Measurements from ENCODE around the gene UBD. TPM values are rescaled to one million over a fixed set of nuclear protein-coding genes. Genes with fewer than 3 reads are reported as not detected.

UBD gene
- total RNA-seq (1 to 10 TPM in 1 of 5 experiments, not detected in 4; 1.9 TPM), polyA plus RNA-seq (not detected), total RNA-seq (not detected)

GRCh38 chr6:29559524-29560287 is at the start of gene UBD:
Gene UBD, minus strand, starts transcription at chr6:29559732. Its CDS starts 31 bp downstream, at chr6:29559701.
- no peak within 1 kb of the TSS for H3K27ac Mint-ChIP-seq
- no peaks in the 10 kb centered on the region for H3K36me3 ChIP-seq (ENCODE audit: control insufficient read depth in 2 of 3, insufficient read depth in 3 of 3, low read length in 3 of 3)
- H3K4me1 ChIP-seq (ENCODE audit: control insufficient read depth in 2 of 2, insufficient read depth in 2 of 2, low read length in 2 of 2), result no peaks in the 10 kb centered on the region
- H3K9me3 Mint-ChIP-seq, result peaks cover 0 to 4% (median 0%) of the 10 kb centered on the region in 11 donors
- ATAC-seq, result no peak
- no peak within 1 kb of the TSS for H3K4me3 ChIP-seq (ENCODE audit: low read length)
- peaks cover 5 to 9% (median 6%) of the 10 kb centered on the region in 7 donors for H3K4me1 Mint-ChIP-seq
- POLR2A ChIA-PET, result no interaction called here
- H3K9me3 ChIP-seq (ENCODE audit: control insufficient read depth in 2 of 3, low read length in 3 of 3), result no peaks in the 10 kb centered on the region
- DNase-seq, result no peak
- peaks cover 54 to 73% (median 63%) of the 10 kb centered on the region in 5 donors for H3K27me3 Mint-ChIP-seq
- H3K36me3 Mint-ChIP-seq, result peaks cover 0 to 5% (median under 1%) of the 10 kb centered on the region in 5 donors
- intact Hi-C loops (cut with micrococcal nuclease), result no loop called here
- CTCF ChIA-PET, result no interaction called here
- H3K27ac ChIP-seq (ENCODE audit: low read depth, low read length), result no peak within 1 kb of the TSS
- H3K4me3 Mint-ChIP-seq, result no peak within 1 kb of the TSS
- H3K27me3 ChIP-seq (ENCODE audit: control insufficient read depth in 2 of 2, insufficient read depth in 2 of 2, low read length in 2 of 2), result peaks cover 0 to under 1% of the 10 kb centered on the region in 2 donors

- Mint-ChIP-seq H3K4me3 (no peak overlapping the region), H3K36me3 (peaks cover 12 to 58% (median 43%) of the 10 kb centered on the region in 5 donors), H3K27ac (peak overlapping the region in 1 of 9 donors; percentile 78), H3K9me3 (no peaks in the 10 kb centered on the region), H3K4me1 (peaks cover 0 to 7% (median 0%) of the 10 kb centered on the region in 7 donors), H3K27me3 (no peaks in the 10 kb centered on the region)
- ChIA-PET POLR2A (no interaction called here), CTCF (no interaction called here)
- Histone ChIP-seq H3K4me1 (ENCODE audit: control insufficient read depth in 2 of 2, insufficient read depth in 2 of 2, low read length in 2 of 2) (no peaks in the 10 kb centered on the region), H3K27me3 (ENCODE audit: control insufficient read depth in 2 of 2, insufficient read depth in 2 of 2, low read length in 2 of 2) (no peaks in the 10 kb centered on the region), H3K36me3 (ENCODE audit: control insufficient read depth in 2 of 3, insufficient read depth in 3 of 3, low read length in 3 of 3) (peaks cover 0 to 88% (median 8%) of the 10 kb centered on the region in 3 experiments), H3K4me3 (ENCODE audit: low read length) (no peak overlapping the region), H3K27ac (ENCODE audit: low read depth, low read length) (no peak overlapping the region), H3K9me3 (ENCODE audit: control insufficient read depth in 2 of 3, low read length in 3 of 3) (no peaks in the 10 kb centered on the region)
- intact Hi-C loops (cut with micrococcal nuclease), result no loop called here
- no peak for DNase-seq
- ATAC-seq, result no peak
Measured at GRCh38 chr6:29608131-29608530, 48.6 kb upstream of the UBD start.

DNA sequence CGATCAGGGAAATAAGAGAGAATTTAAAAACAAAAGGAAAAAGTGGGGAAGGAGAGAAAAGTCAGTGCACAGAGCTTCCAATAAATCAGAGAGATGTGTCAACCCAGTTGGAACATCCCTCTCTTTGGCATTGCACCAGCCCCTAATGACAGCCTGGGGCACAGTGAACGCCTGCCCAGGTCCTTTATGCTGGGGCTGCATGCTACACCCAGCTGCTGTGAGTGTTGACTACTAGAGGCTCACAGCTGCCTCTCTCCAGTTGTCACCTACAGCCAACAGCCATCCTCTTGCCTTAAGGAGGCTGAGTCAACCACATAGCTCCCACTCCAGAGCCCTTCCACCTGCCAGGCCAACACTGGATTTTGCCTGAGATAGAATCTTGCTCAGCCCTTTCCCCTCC is 44.4 kb upstream of the UBD start:
- DNase-seq (no peak), ATAC-seq (no peak)
- Histone ChIP-seq H3K9me3 (ENCODE audit: control insufficient read depth in 2 of 3, low read length in 3 of 3) (no peaks in the 10 kb centered on the region), H3K27ac (ENCODE audit: low read depth, low read length) (no peak overlapping the region), H3K4me3 (ENCODE audit: low read length) (no peak overlapping the region), H3K4me1 (ENCODE audit: control insufficient read depth in 2 of 2, insufficient read depth in 2 of 2, low read length in 2 of 2) (no peaks in the 10 kb centered on the region), H3K27me3 (ENCODE audit: control insufficient read depth in 2 of 2, insufficient read depth in 2 of 2, low read length in 2 of 2) (no peaks in the 10 kb centered on the region), H3K36me3 (ENCODE audit: control insufficient read depth in 2 of 3, insufficient read depth in 3 of 3, low read length in 3 of 3) (peaks cover 0 to 61% (median 6%) of the 10 kb centered on the region in 3 experiments)
- peaks cover 0 to 11% (median 0%) of the 10 kb centered on the region in 7 donors for H3K4me1 Mint-ChIP-seq
- POLR2A ChIA-PET, result no interaction called here
- CTCF ChIA-PET, result no interaction called here
- H3K27me3 Mint-ChIP-seq, result no peaks in the 10 kb centered on the region
- peaks cover 9 to 42% (median 25%) of the 10 kb centered on the region in 5 donors for H3K36me3 Mint-ChIP-seq
- H3K4me3 Mint-ChIP-seq, result no peak overlapping the region
- intact Hi-C loops (cut with micrococcal nuclease), result no loop called here
- no peak overlapping the region for H3K27ac Mint-ChIP-seq
- no peaks in the 10 kb centered on the region for H3K9me3 Mint-ChIP-seq

DNA sequence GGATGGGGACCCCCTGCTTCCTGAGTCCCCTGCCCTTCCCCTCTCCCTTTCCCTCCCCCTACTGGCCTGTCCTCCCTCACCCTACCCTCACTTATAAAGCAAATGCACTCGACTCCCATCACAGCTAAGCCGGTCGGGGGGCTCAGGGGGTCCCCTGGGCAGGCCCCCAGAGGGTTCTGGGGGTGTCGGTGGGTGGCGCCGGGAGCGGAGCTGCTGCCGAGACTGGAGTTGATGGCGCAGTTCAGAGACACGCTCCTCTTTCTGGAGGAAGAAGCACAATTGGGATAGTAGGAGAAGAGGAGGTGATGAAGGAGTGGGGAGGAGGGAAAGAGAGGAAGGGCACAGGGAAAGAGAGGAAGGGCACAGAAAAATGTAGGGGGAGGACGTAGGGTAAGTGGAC is 43.9 kb upstream of the UBD start:
- H3K27me3 Mint-ChIP-seq, result no peaks in the 10 kb centered on the region

DNA sequence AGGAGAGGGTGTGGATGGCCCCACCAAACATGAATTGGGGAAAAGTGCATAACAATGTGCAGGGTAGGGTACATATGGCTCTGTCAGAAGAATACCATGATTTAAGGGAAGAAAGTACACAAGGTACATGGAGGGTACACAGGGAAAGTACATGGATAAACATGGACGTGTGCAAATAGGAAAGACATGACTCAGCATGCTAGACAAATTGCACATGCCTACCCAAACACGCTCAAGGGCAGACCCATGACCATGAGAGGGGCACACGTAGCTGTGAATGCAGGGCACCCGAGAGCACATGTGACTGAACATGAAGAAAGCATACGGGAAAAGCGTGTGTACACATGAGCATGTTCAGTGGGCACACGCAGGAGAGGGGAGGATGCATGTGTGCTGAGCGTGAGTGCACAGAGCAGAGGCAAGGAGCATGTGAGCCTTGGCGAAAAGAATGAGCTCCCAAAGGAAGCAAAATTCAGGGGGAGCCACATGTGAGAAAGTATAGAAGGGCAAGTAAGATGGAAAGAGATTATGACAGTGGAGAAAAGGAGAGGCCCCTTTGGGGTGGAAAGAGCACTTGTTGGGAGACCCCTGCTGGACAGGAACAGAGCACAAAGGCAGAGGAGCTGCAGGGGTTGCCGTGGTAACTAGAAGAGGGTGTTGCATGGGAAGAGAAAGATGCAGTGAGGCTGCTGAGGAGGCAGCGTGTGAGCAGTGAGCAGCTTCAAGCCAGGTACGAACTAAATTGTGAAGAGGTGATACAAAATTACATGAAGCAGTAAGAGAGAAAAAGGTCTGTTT is 43.2 kb upstream of the UBD start:
- no peaks in the 10 kb centered on the region for H3K9me3 Mint-ChIP-seq
- peaks cover 3 to 35% (median 17%) of the 10 kb centered on the region in 5 donors for H3K36me3 Mint-ChIP-seq
- no peak overlapping the region for H3K4me3 ChIP-seq (ENCODE audit: low read length)
- no peaks in the 10 kb centered on the region for H3K27me3 Mint-ChIP-seq
- peaks cover 0 to 49% (median 0%) of the 10 kb centered on the region in 3 experiments for H3K36me3 ChIP-seq (ENCODE audit: control insufficient read depth in 2 of 3, insufficient read depth in 3 of 3, low read length in 3 of 3)
- DNase-seq, result peak in 1 of 9 donors; percentile 7
- H3K4me1 ChIP-seq (ENCODE audit: control insufficient read depth in 2 of 2, insufficient read depth in 2 of 2, low read length in 2 of 2), result no peaks in the 10 kb centered on the region
- POLR2A ChIA-PET, result no interaction called here
- ATAC-seq, result no peak
- H3K27ac Mint-ChIP-seq, result peak overlapping the region in 2 of 9 donors; percentile 9 to 60
- peaks cover 0 to 9% (median 0%) of the 10 kb centered on the region in 7 donors for H3K4me1 Mint-ChIP-seq
- H3K27ac ChIP-seq (ENCODE audit: low read depth, low read length), result no peak overlapping the region
- no peaks in the 10 kb centered on the region for H3K9me3 ChIP-seq (ENCODE audit: control insufficient read depth in 2 of 3, low read length in 3 of 3)
- CTCF ChIA-PET, result interaction anchor here (1.0 kb wide), 1 partner anchor 51 kb away, joined by 3 read pairs; no protein-coding TSS in a partner anchor
- H3K4me3 Mint-ChIP-seq, result no peak overlapping the region
- no peaks in the 10 kb centered on the region for H3K27me3 ChIP-seq (ENCODE audit: control insufficient read depth in 2 of 2, insufficient read depth in 2 of 2, low read length in 2 of 2)
- intact Hi-C loops (cut with micrococcal nuclease), result no loop called here

More for the DNA sequence above, 43.9 kb upstream of the UBD start:
- H3K36me3 ChIP-seq (ENCODE audit: control insufficient read depth in 2 of 3, insufficient read depth in 3 of 3, low read length in 3 of 3), result peaks cover 0 to 56% (median 1%) of the 10 kb centered on the region in 3 experiments
- ChIA-PET POLR2A (no interaction called here), CTCF (interaction anchor here (1.0 kb wide), 1 partner anchor 50 kb away, joined by 3 read pairs; no protein-coding TSS in a partner anchor)
- intact Hi-C loops (cut with micrococcal nuclease), result no loop called here
- DNase-seq (no peak), ATAC-seq (no peak)
- H3K27ac ChIP-seq (ENCODE audit: low read depth, low read length), result no peak overlapping the region
- no peaks in the 10 kb centered on the region for H3K4me1 ChIP-seq (ENCODE audit: control insufficient read depth in 2 of 2, insufficient read depth in 2 of 2, low read length in 2 of 2)
- H3K9me3 Mint-ChIP-seq, result no peaks in the 10 kb centered on the region
- H3K4me3 ChIP-seq (ENCODE audit: low read length), result no peak overlapping the region
- peaks cover 8 to 42% (median 24%) of the 10 kb centered on the region in 5 donors for H3K36me3 Mint-ChIP-seq
- H3K4me1 Mint-ChIP-seq, result peaks cover 0 to 11% (median 0%) of the 10 kb centered on the region in 7 donors
- H3K27me3 ChIP-seq (ENCODE audit: control insufficient read depth in 2 of 2, insufficient read depth in 2 of 2, low read length in 2 of 2), result no peaks in the 10 kb centered on the region
- no peaks in the 10 kb centered on the region for H3K9me3 ChIP-seq (ENCODE audit: control insufficient read depth in 2 of 3, low read length in 3 of 3)
- H3K4me3 Mint-ChIP-seq, result no peak overlapping the region
- no peak overlapping the region for H3K27ac Mint-ChIP-seq

DNA sequence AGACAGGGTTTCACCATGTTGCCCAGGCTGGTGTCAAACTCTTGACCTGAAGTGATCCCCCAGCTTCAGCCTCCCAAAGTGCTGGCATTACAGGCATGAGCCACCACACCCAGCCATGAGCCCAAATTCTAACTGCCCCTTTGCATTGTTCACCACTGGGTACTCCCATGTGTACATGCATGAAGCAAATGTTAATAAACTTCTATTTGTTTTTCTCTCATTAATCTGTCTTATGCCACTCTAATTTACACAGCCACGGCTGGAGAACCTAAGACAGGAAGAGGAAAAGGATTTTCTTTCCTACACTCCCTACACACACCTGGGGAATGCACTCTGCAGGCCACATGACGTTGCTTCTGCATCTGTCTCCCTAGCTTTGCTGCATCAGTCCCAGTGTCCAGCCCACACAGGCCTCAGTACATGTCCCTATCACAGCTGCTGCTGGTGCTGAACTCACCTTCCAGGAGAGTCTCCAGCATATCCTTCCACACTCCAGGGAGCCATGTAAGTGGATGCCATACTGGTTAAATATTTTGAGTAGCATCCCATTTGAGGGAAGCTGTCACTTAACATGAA is 38.7 kb upstream of the UBD start:
- no peak for ATAC-seq
- DNase-seq, result no peak
- ChIA-PET POLR2A (no interaction called here), CTCF (no interaction called here)
- peaks cover 0 to 4% (median 0%) of the 10 kb centered on the region in 7 donors for H3K4me1 Mint-ChIP-seq
- intact Hi-C loops (cut with micrococcal nuclease), result no loop called here
- H3K27me3 Mint-ChIP-seq, result peaks cover 0 to 6% (median 3%) of the 10 kb centered on the region in 5 donors
- no peaks in the 10 kb centered on the region for H3K9me3 ChIP-seq (ENCODE audit: control insufficient read depth in 2 of 3, low read length in 3 of 3)
- no peak overlapping the region for H3K27ac ChIP-seq (ENCODE audit: low read depth, low read length)
- H3K27ac Mint-ChIP-seq, result peak overlapping the region in 1 of 9 donors; percentile 30
- H3K4me1 ChIP-seq (ENCODE audit: control insufficient read depth in 2 of 2, insufficient read depth in 2 of 2, low read length in 2 of 2), result no peaks in the 10 kb centered on the region
- peaks cover 0 to 5% (median 0%) of the 10 kb centered on the region in 3 experiments for H3K36me3 ChIP-seq (ENCODE audit: control insufficient read depth in 2 of 3, insufficient read depth in 3 of 3, low read length in 3 of 3)
- H3K9me3 Mint-ChIP-seq, result no peaks in the 10 kb centered on the region
- no peaks in the 10 kb centered on the region for H3K27me3 ChIP-seq (ENCODE audit: control insufficient read depth in 2 of 2, insufficient read depth in 2 of 2, low read length in 2 of 2)
- H3K36me3 Mint-ChIP-seq, result peaks cover 0 to 6% (median 5%) of the 10 kb centered on the region in 5 donors
- no peak overlapping the region for H3K4me3 Mint-ChIP-seq
- no peak overlapping the region for H3K4me3 ChIP-seq (ENCODE audit: low read length)
